ENCODE measurements around the gene CFAP92.

DNA sequence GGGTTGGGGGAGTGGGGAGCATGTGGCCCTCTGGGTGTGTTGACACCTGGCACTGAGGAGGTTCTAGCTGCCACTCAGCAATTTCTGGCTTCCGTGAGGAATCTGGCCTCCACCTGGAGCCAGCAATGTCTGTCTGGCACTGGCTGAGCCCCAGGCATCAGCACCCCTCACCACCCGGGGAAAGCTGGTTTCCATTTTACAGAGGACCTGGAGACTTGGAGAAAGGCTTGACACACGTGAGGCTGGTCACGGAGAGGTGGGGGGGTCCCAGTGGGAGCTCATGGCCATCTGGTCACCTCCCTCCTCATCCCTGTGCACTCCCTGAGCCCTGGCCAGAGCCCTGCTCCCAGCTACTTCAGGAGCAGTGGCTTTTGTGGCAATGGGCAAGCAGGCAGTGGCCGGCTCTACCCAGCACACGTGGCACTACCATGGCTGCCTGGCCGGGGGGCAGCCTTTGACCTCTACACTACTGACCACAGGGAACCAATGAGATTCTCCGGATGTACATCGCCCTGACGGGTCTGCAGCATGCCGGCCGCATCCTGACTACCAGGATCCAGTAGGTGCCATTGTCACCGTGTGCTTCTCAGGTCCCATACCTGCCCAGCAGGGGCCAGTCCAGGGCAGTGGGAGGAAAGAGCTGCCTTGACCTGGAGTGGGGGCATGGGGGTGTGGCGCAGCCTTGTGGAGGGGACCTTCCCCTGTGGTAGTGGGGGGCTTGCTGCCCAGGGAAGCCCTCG, 86.0 kb downstream of the CFAP92 start:
- TF ChIP-seq, protein P1, sequence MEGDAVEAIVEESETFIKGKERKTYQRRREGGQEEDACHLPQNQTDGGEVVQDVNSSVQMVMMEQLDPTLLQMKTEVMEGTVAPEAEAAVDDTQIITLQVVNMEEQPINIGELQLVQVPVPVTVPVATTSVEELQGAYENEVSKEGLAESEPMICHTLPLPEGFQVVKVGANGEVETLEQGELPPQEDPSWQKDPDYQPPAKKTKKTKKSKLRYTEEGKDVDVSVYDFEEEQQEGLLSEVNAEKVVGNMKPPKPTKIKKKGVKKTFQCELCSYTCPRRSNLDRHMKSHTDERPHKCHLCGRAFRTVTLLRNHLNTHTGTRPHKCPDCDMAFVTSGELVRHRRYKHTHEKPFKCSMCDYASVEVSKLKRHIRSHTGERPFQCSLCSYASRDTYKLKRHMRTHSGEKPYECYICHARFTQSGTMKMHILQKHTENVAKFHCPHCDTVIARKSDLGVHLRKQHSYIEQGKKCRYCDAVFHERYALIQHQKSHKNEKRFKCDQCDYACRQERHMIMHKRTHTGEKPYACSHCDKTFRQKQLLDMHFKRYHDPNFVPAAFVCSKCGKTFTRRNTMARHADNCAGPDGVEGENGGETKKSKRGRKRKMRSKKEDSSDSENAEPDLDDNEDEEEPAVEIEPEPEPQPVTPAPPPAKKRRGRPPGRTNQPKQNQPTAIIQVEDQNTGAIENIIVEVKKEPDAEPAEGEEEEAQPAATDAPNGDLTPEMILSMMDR (conservative IDR thresholded peaks at IDR 0.05 in 1 of 2, IDR thresholded peaks at IDR 0.05 in 1 of 2; ENCODE audit: extremely low read depth in 1 of 2, insufficient read depth in 1 of 2, low read depth in 1 of 2, low read length in 2 of 2), result no peak
- no peak for TF ChIP-seq EZH2 (IDR thresholded peaks at IDR 0.05; ENCODE audit: borderline replicate concordance, low read length)

All from mammary epithelial cell (primary cell).